ENCODE results near the gene NAPB. TPM values are rescaled to one million over a fixed set of nuclear protein-coding genes. Genes with fewer than 3 reads are reported as not detected.

Gene NAPB
- total RNA-seq, 1 donor from 2014 or later = 74.1 TPM

DNA sequence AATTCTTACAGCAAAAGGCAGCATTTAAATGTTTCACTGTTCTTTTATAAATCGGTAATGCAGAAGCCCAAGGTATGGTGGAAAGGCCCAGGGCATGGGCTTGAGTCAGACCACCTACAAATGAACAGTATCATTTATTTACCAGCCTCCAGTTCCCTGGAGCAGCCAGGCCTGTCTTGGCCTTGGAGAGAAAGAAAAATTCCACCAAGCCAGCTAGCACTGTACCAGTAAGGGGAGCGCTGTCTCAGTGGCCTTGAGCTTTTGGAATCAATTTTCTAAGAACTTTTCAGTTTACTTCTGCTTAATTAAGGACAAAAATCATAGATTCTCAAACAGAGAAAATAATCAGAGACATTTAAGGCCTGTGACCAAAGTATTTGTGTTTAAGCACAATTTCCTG, 12.3 kb downstream of the NAPB start:
- DNase-seq = no peak
- no peak for TF ChIP-seq CTCF (IDR thresholded peaks at IDR 0.05; ENCODE audit: partially characterized antibody, unreplicated experiment)
- no peaks in the 10 kb centered on the region for H3K36me3 Mint-ChIP-seq (ENCODE audit: unreplicated experiment)
- H3K4me1 Mint-ChIP-seq (ENCODE audit: low read depth, unreplicated experiment) = peaks cover 45% of the 10 kb centered on the region
- H3K27ac Mint-ChIP-seq (ENCODE audit: unreplicated experiment) = no peak overlapping the region
- H3K27me3 Mint-ChIP-seq (ENCODE audit: unreplicated experiment) = no peaks in the 10 kb centered on the region
- no peak overlapping the region for H3K4me3 Mint-ChIP-seq (ENCODE audit: unreplicated experiment)
- H3K9me3 Mint-ChIP-seq (ENCODE audit: unreplicated experiment) = no peaks in the 10 kb centered on the region

DNA sequence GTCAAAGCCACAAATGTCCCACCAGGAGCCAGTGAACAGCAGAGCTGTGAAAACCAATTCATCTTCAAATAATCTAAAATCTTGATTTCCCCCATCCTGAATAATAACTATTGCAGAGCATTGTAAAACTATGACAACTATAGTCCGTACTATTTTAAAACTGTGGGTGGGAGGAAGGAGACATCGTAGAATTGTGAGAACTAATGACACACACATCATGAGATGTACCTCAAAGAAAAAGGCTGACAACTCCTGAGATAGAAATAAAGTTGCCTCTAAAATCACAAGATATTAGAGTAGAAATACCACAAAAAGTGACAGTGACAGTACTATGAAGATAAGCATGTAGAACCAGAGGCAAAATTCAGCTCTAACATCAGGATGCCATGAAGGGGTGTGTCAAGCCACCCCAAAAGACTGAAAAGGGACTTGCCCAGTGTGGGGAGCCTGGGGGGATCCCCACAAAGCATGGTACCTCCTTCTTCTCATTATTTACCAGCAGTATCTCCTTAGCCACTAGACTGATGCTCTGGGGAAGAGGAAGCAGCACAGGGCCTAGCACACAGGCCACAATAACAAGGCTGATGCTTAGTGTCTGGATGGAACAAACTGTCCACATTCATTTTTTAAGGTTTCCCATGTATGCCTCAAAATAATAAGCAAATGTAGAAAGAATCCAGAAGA, 13.4 kb downstream of the NAPB start:
- Mint-ChIP-seq H3K27me3 (ENCODE audit: unreplicated experiment) (no peaks in the 10 kb centered on the region), H3K4me3 (ENCODE audit: unreplicated experiment) (no peak overlapping the region), H3K9me3 (ENCODE audit: unreplicated experiment) (peaks cover under 1% of the 10 kb centered on the region), H3K4me1 (ENCODE audit: low read depth, unreplicated experiment) (peaks cover 52% of the 10 kb centered on the region), H3K27ac (ENCODE audit: unreplicated experiment) (no peak overlapping the region), H3K36me3 (ENCODE audit: unreplicated experiment) (no peaks in the 10 kb centered on the region)
- no peak for DNase-seq
- TF ChIP-seq CTCF (IDR thresholded peaks at IDR 0.05; ENCODE audit: partially characterized antibody, unreplicated experiment) = no peak

DNA sequence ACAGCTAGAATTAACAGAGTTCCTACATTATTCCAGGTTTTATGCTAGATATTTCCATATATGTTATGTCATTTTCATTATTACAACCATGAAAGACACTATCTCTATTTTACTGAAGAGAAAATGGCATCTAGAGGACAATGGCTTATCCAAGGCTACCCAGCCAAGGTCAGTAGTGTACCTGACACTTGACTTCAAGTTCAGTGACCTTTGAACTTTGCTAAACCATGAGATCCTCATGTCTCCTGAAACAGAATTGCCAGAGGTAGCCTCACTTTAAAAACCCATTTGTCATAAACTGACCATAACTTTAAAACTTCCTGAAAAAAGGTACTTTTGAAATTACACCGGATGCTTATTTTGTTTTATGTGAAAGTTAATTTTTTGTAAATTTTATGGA, 14.4 kb downstream of the NAPB start:
- H3K4me1 Mint-ChIP-seq (ENCODE audit: low read depth, unreplicated experiment) = peaks cover 60% of the 10 kb centered on the region
- no peak for TF ChIP-seq CTCF (IDR thresholded peaks at IDR 0.05; ENCODE audit: partially characterized antibody, unreplicated experiment)
- DNase-seq = no peak

GRCh38 chr20:23404196-23404595, 17.1 kb downstream of the NAPB start:
- TF ChIP-seq CTCF (IDR thresholded peaks at IDR 0.05; ENCODE audit: partially characterized antibody, unreplicated experiment) = no peak
- no peak overlapping the region for H3K4me3 Mint-ChIP-seq (ENCODE audit: unreplicated experiment)
- H3K9me3 Mint-ChIP-seq (ENCODE audit: unreplicated experiment) = peaks cover 2% of the 10 kb centered on the region
- DNase-seq = no peak
- no peaks in the 10 kb centered on the region for H3K36me3 Mint-ChIP-seq (ENCODE audit: unreplicated experiment)
- H3K27me3 Mint-ChIP-seq (ENCODE audit: unreplicated experiment) = no peaks in the 10 kb centered on the region
- peaks cover 49% of the 10 kb centered on the region for H3K4me1 Mint-ChIP-seq (ENCODE audit: low read depth, unreplicated experiment)
- no peak overlapping the region for H3K27ac Mint-ChIP-seq (ENCODE audit: unreplicated experiment)

More for the DNA sequence above, 14.4 kb downstream of the NAPB start:
- no peak overlapping the region for H3K4me3 Mint-ChIP-seq (ENCODE audit: unreplicated experiment)
- no peaks in the 10 kb centered on the region for H3K36me3 Mint-ChIP-seq (ENCODE audit: unreplicated experiment)
- no peak overlapping the region for H3K27ac Mint-ChIP-seq (ENCODE audit: unreplicated experiment)
- peaks cover 2% of the 10 kb centered on the region for H3K9me3 Mint-ChIP-seq (ENCODE audit: unreplicated experiment)
- no peaks in the 10 kb centered on the region for H3K27me3 Mint-ChIP-seq (ENCODE audit: unreplicated experiment)

DNA sequence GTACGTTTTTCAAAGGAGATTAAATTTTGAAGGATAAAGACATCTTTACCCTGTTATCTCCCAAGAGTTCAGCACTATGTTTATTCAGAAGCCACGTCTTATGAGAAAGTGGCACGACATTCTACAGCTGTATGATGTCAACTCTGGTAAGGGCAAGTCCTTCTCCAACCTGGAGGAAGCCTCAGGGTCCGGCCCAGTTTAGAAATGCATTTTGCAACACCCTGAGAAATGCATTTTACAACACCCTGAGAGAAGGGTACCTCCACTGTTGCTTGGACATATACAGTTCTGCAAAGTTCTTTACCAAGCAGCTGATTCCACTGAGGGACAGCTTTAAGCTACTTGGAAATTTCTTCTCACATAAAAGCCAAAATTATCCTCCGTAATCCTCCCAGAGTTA, 17.5 kb downstream of the NAPB start:
- DNase-seq = no peak
- Mint-ChIP-seq H3K36me3 (ENCODE audit: unreplicated experiment) (no peaks in the 10 kb centered on the region), H3K27ac (ENCODE audit: unreplicated experiment) (peak overlapping the region; percentile 88), H3K4me1 (ENCODE audit: low read depth, unreplicated experiment) (peaks cover 53% of the 10 kb centered on the region), H3K4me3 (ENCODE audit: unreplicated experiment) (no peak overlapping the region), H3K9me3 (ENCODE audit: unreplicated experiment) (peaks cover 2% of the 10 kb centered on the region), H3K27me3 (ENCODE audit: unreplicated experiment) (no peaks in the 10 kb centered on the region)
- TF ChIP-seq CTCF (IDR thresholded peaks at IDR 0.05; ENCODE audit: partially characterized antibody, unreplicated experiment) = no peak

Measured in glutamatergic neuron (in vitro differentiated cells).